IMR-90 (cell line): ENCODE measurements around the gene ASB9. TPM values are rescaled to one million over a fixed set of nuclear protein-coding genes. Genes with fewer than 3 reads are reported as not detected.

Experiments used
- ATAC-seq: fragments of 200-7000 bp; cut with Tn5 transposase; 2 replicates; pipeline ENCODE4 v1.9.1; 2020; ENCODE audit warnings: low read depth, mild to moderate bottlenecking, moderate library complexity
- BruUV-seq: library from RNA; stranded (reverse); fragments of 400-500 nt; replicated peaks from 2 replicates; lab custom pipeline; 2021; lab: Mats Ljungman, UMichigan
- CTCF ChIA-PET: fragments of 300-600 bp; formaldehyde crosslinking; extraction: SDS; loops from one replicate; lab custom pipeline; 2021; ENCODE audit warnings: antibody characterized with exemption; lab: Yijun Ruan, JAX
- POLR2A ChIA-PET: fragments of 300-600 bp; sonication (Branson Sonifier 250); formaldehyde crosslinking; loops from one replicate; lab custom pipeline; 2022; ENCODE audit warnings: antibody characterized with exemption; ENCODE audit not compliant: unreplicated experiment; lab: Charles Lee
- DNase-seq: peaks from one replicate; pipeline ENCODE4 v3.0.0; 2013
- H2AFZ ChIP-seq: replicated peaks from 2 replicates; pipeline ENCODE3; 2013; ENCODE audit warnings: low read length, mild to moderate bottlenecking; ENCODE audit not compliant: poor library complexity
- H2AK5ac ChIP-seq: 2 replicates; pipeline ENCODE4 v1.6.1; 2013; ENCODE audit warnings: low read depth, low read length, inconsistent platforms
- H2AK9ac ChIP-seq: replicated peaks from 2 replicates; pipeline ENCODE3; 2013; ENCODE audit warnings: mild to moderate bottlenecking, low read depth, low read length, moderate library complexity; ENCODE audit not compliant: poor library complexity
- H2BK120ac ChIP-seq: 2 replicates; pipeline ENCODE4 v1.6.1; 2013; ENCODE audit warnings: low read depth, low read length, inconsistent platforms
- H2BK15ac ChIP-seq: 3 replicates; pipeline ENCODE4 v1.6.1; 2013; ENCODE audit warnings: low read depth, low read length, inconsistent platforms
- H2BK20ac ChIP-seq: 2 replicates; pipeline ENCODE4 v1.6.1; 2013; ENCODE audit warnings: low read depth, mild to moderate bottlenecking, inconsistent platforms, low read length, moderate library complexity
- H2BK5ac ChIP-seq: 2 replicates; pipeline ENCODE4 v1.6.1; 2013; ENCODE audit warnings: mild to moderate bottlenecking, low read depth, low read length, inconsistent platforms; ENCODE audit not compliant: poor library complexity, severe bottlenecking
- H3K14ac ChIP-seq: replicated peaks from 2 replicates; pipeline ENCODE4 v1.6.1; 2013; ENCODE audit warnings: low read depth, low read length, inconsistent platforms
- H3K18ac ChIP-seq: 2 replicates; pipeline ENCODE4 v1.6.1; 2013; ENCODE audit warnings: low read depth, low read length, control low read depth
- H3K23ac ChIP-seq: 2 replicates; pipeline ENCODE4 v1.6.1; 2013; ENCODE audit warnings: low read depth, low read length, inconsistent platforms
- H3K27ac ChIP-seq: 2 replicates; pipeline ENCODE4 v1.5.1; 2013; ENCODE audit warnings: mild to moderate bottlenecking, control low read depth, low read length; ENCODE audit not compliant: insufficient read depth
- H3K27me3 ChIP-seq: 2 replicates; pipeline ENCODE4 v1.6.1; 2013; ENCODE audit warnings: low read length; ENCODE audit not compliant: control insufficient read depth, insufficient read depth
- H3K36me3 ChIP-seq: 2 replicates; pipeline ENCODE4 v1.6.1; 2013; ENCODE audit warnings: low read length, mixed read lengths; ENCODE audit not compliant: control insufficient read depth, insufficient read depth
- H3K4ac ChIP-seq: 2 replicates; pipeline ENCODE4 v1.6.1; 2013; ENCODE audit warnings: low read depth, low read length, inconsistent platforms
- H3K4me1 ChIP-seq: 2 replicates; pipeline ENCODE4 v1.6.1; 2013; ENCODE audit warnings: low read length, mixed read lengths; ENCODE audit not compliant: control insufficient read depth, insufficient read depth
- H3K4me2 ChIP-seq: 2 replicates; pipeline ENCODE4 v1.6.1; 2013; ENCODE audit warnings: low read depth, mild to moderate bottlenecking, control low read depth, low read length, moderate library complexity
- H3K4me3 ChIP-seq: 2 replicates; pipeline ENCODE4 v1.5.1; 2013; ENCODE audit warnings: low read depth, mild to moderate bottlenecking, control low read depth, low read length, moderate library complexity; ENCODE audit not compliant: insufficient read depth
- H3K56ac ChIP-seq: 2 replicates; pipeline ENCODE4 v1.6.1; 2013; ENCODE audit warnings: low read length, inconsistent platforms; ENCODE audit not compliant: insufficient read depth; ENCODE audit errors: extremely low read depth
- H3K79me1 ChIP-seq, 2 experiments: 2 replicates each; pipeline ENCODE4 v1.6.1; 2013; ENCODE audit warnings: low read length in 2 of 2, inconsistent platforms in 1 of 2, low read depth in 1 of 2
- H3K9ac ChIP-seq: 2 replicates; pipeline ENCODE4 v1.6.1; 2013; ENCODE audit warnings: low read depth, low read length, control low read depth
- H3K9me1 ChIP-seq: 2 replicates; pipeline ENCODE4 v1.6.1; 2013; ENCODE audit warnings: low read length, inconsistent platforms; ENCODE audit not compliant: insufficient read depth
- H3K9me3 ChIP-seq: 2 replicates; pipeline ENCODE4 v1.6.1; 2013; ENCODE audit warnings: low read length; ENCODE audit not compliant: control insufficient read depth, insufficient read depth
- H4K20me1 ChIP-seq: 2 replicates; pipeline ENCODE4 v1.6.1; 2013; ENCODE audit warnings: low read length, inconsistent platforms; ENCODE audit not compliant: insufficient read depth
- H4K5ac ChIP-seq: 2 replicates; pipeline ENCODE4 v1.6.1; 2013; ENCODE audit warnings: mild to moderate bottlenecking, low read depth, low read length, control low read depth
- H4K8ac ChIP-seq, 2 experiments: 2 replicates each; pipeline ENCODE4 v1.6.1; 2013; ENCODE audit warnings: low read depth in 2 of 2, low read length in 2 of 2, control low read depth in 1 of 2, inconsistent platforms in 1 of 2
- H4K91ac ChIP-seq: 2 replicates; pipeline ENCODE4 v1.6.1; 2013; ENCODE audit warnings: low read depth, low read length, inconsistent platforms; ENCODE audit not compliant: insufficient read depth
- BHLHE40 ChIP-seq: fragments of 150-350 bp; IDR thresholded peaks from 2 replicates; pipeline ENCODE4 v1.6.1; 2016; ENCODE audit warnings: mild to moderate bottlenecking, low read depth, low read length
- CHD1 ChIP-seq: IDR thresholded peaks from 2 replicates; pipeline ENCODE4 v1.6.1; 2012; ENCODE audit warnings: low read depth, low read length, improper control_type of control experiment
- CTCF ChIP-seq: conservative IDR thresholded peaks from 2 replicates; pipeline ENCODE4 v1.5.1; 2012; ENCODE audit warnings: mild to moderate bottlenecking, low read depth, low read length, improper control_type of control experiment
- MXI1 ChIP-seq: IDR thresholded peaks from 2 replicates; pipeline ENCODE4 v1.6.1; 2012; ENCODE audit warnings: low read depth, mild to moderate bottlenecking, low read length, moderate library complexity, borderline replicate concordance
- RAD21 ChIP-seq: IDR thresholded peaks from 2 replicates; pipeline ENCODE4 v1.6.1; 2012; ENCODE audit warnings: low read length, improper control_type of control experiment
- SMC3 ChIP-seq: fragments of 150-350 bp; IDR thresholded peaks from 2 replicates; pipeline ENCODE4 v1.6.1; 2016; ENCODE audit warnings: low read depth, mild to moderate bottlenecking, antibody characterized with exemption, low read length, moderate library complexity
- WGBS, 2 experiments: methylation state at CpG; one replicate each; pipeline versions ENCODE4 v1.1.5 to v1.1.7; 2013; ENCODE audit warnings: missing lambda C conversion rate in 2 of 2; ENCODE audit not compliant: insufficient read length in 1 of 2; ENCODE audit errors: extremely low coverage in 2 of 2; 5-methylcytosine and 5-hydroxymethylcytosine counted together
- dilution Hi-C: fragments of 300-500 bp; cut with HindIII; formaldehyde crosslinking; loops from one replicate; pipeline ENCODE4 v1.14.3; 2018; ENCODE audit warnings: low sequenced_read_pairs; ENCODE audit not compliant: unreplicated experiment
- in situ Hi-C: fragments of 300-500 bp; cut with MboI; formaldehyde crosslinking; loops from 3 replicates; pipeline ENCODE4 v1.14.3; 2019; ENCODE audit warnings: low sequenced_read_pairs, inconsistent platforms, mixed read lengths
- intact Hi-C: fragments of 100-400 bp; cut with micrococcal nuclease; formaldehyde crosslinking; loops from 2 replicates; pipeline ENCODE4 v1.10.0; 2022
- polyA plus RNA-seq, 3 experiments: library from polyadenylated mRNA; depleted of rRNA; stranded (reverse); fragments of >200 nt; gene quantifications; 2 replicates each; pipeline ENCODE4 v1.2.3, GENCODE V29; 2012; ENCODE audit warnings: low replicate concordance in 1 of 3
- total RNA-seq: library from RNA; depleted of rRNA; stranded (reverse); fragments of >200 nt; gene quantifications from 2 replicates; pipeline ENCODE4 v1.2.3, GENCODE V29; 2012

ASB9 gene
- total and polyA plus RNA-seq, 2 of the 4 experiments (the other 2 are of a cell fraction) = 0.15 to 0.36 TPM

- Histone ChIP-seq H3K4ac (no peak overlapping the region), H2BK120ac (no peak overlapping the region), H3K9me3 (no peaks in the 10 kb centered on the region), H4K20me1 (no peaks in the 10 kb centered on the region), H3K4me3 (no peak overlapping the region), H2AK5ac (no peak overlapping the region), H3K4me2 (no peak overlapping the region), H2BK15ac (no peak overlapping the region), H2AFZ (no peak overlapping the region), H2BK20ac (no peak overlapping the region), H2AK9ac (no peak overlapping the region), H3K18ac (no peak overlapping the region), H4K5ac (no peak overlapping the region), H3K79me1 (no peaks in the 10 kb centered on the region), H3K27ac (no peak overlapping the region), H4K91ac (no peak overlapping the region), H3K9ac (no peak overlapping the region), H3K14ac (no peak overlapping the region), H3K27me3 (peaks cover 1% of the 10 kb centered on the region), H3K36me3 (no peaks in the 10 kb centered on the region), H3K56ac (no peak overlapping the region), H3K9me1 (no peaks in the 10 kb centered on the region), H3K23ac (no peak overlapping the region), H4K8ac (no peak overlapping the region), H3K4me1 (no peaks in the 10 kb centered on the region), H2BK5ac (no peak overlapping the region)
- no TSS peak for BruUV-seq
- intact Hi-C loops (loop anchor here (1.0 to 2.0 kb wide), 2 partner anchors 171 to 265 kb away; no protein-coding TSS in a partner anchor), in situ Hi-C loops (no loop called here), dilution Hi-C loops (no loop called here)
- ChIA-PET POLR2A (no interaction called here), CTCF (interaction anchor here (0.6 to 1.4 kb wide), 4 partner anchors 12 to 47 kb away, joined by 3 to 4 read pairs (median 3); no protein-coding TSS in a partner anchor)
- ATAC-seq (peak; percentile 29; the same call in 1 of the 2 replicates), DNase-seq (peak; percentile 30)
- TF ChIP-seq BHLHE40 = no peak
- TF ChIP-seq MXI1 = no peak
- peak; percentile 54 for TF ChIP-seq CTCF
- no peak for TF ChIP-seq CHD1
- TF ChIP-seq RAD21 = peak; percentile 44
- peak; percentile 24; the same call in 1 of the 2 replicates for TF ChIP-seq SMC3
- WGBS, 2 experiments = 20% methylated on average over 1 of the region's 4 CpGs; no CpG with 5 or more reads in 1 of the 2 experiments
Measured at GRCh38 chrX:15299941-15300851, 30.3 kb upstream of the ASB9 start.
